MM.1S (cell line): ENCODE data around the gene CMTM2.
A peak's percentile ranks its signal among the peaks of the same experiment; 100 is the strongest.

Source experiments
- DNase-seq: peaks from one replicate; pipeline ENCODE4 v3.0.0-alpha.2; 2015
- H2AFZ ChIP-seq: fragments of 300-600 bp; sonication (generic); 2 replicates; pipeline ENCODE4 v1.6.0; 2016; ENCODE audit warnings: antibody characterized with exemption, low read length
- H3F3A ChIP-seq: fragments of 300-600 bp; sonication (generic); 2 replicates; pipeline ENCODE4 v1.6.1; 2016; ENCODE audit warnings: mild to moderate bottlenecking, antibody characterized with exemption, low read length, moderate library complexity, mixed read lengths; ENCODE audit not compliant: insufficient read depth
- H3K27ac ChIP-seq: fragments of 300-600 bp; sonication (generic); 2 replicates; pipeline ENCODE4 v1.5.1; 2016; ENCODE audit warnings: mild to moderate bottlenecking, low read length
- H3K27me3 ChIP-seq: fragments of 300-600 bp; sonication (generic); replicated peaks from 2 replicates; pipeline ENCODE4 v1.6.0; 2016; ENCODE audit warnings: low read length; ENCODE audit not compliant: insufficient read depth
- H3K36me3 ChIP-seq: fragments of 300-600 bp; sonication (generic); replicated peaks from 2 replicates; pipeline ENCODE4 v1.6.1; 2016; ENCODE audit warnings: mild to moderate bottlenecking, low read length, mixed read lengths; ENCODE audit not compliant: insufficient read depth
- H3K4me1 ChIP-seq: fragments of 300-600 bp; sonication (generic); 2 replicates; pipeline ENCODE4 v1.6.1; 2016; ENCODE audit warnings: low read length, mixed read lengths
- H3K4me2 ChIP-seq: fragments of 300-600 bp; sonication (generic); 2 replicates; pipeline ENCODE4 v1.6.0; 2016; ENCODE audit warnings: low read depth, low read length
- H3K4me3 ChIP-seq: fragments of 300-600 bp; sonication (generic); 2 replicates; pipeline ENCODE4 v1.5.1; 2016; ENCODE audit warnings: low read length, mixed read lengths
- H3K79me2 ChIP-seq: fragments of 300-600 bp; sonication (generic); 2 replicates; pipeline ENCODE4 v1.6.1; 2016; ENCODE audit warnings: mixed run types, low read length, mixed read lengths
- H3K9ac ChIP-seq: fragments of 300-600 bp; sonication (generic); 2 replicates; pipeline ENCODE4 v1.6.1; 2016; ENCODE audit warnings: low read length, mixed read lengths
- H3K9me2 ChIP-seq: fragments of 300-600 bp; sonication (generic); replicated peaks from 2 replicates; pipeline ENCODE4 v1.6.1; 2016; ENCODE audit warnings: mild to moderate bottlenecking, low read length, mixed read lengths; ENCODE audit not compliant: insufficient read depth
- H3K9me3 ChIP-seq: fragments of 300-600 bp; sonication (generic); replicated peaks from 2 replicates; pipeline ENCODE4 v1.6.1; 2016; ENCODE audit warnings: mild to moderate bottlenecking, low read length, mixed read lengths; ENCODE audit not compliant: insufficient read depth
- H4K20me1 ChIP-seq: fragments of 300-600 bp; sonication (generic); 2 replicates; pipeline ENCODE4 v1.6.1; 2016; ENCODE audit warnings: mild to moderate bottlenecking, low read length, moderate library complexity, mixed read lengths; ENCODE audit not compliant: insufficient read depth
- CTCF ChIP-seq: fragments of 300-600 bp; sonication (generic); IDR thresholded peaks from 2 replicates; pipeline ENCODE4 v1.5.1; 2016; ENCODE audit warnings: antibody characterized with exemption, low read length, mixed read lengths
- EZH2 ChIP-seq: fragments of 300-600 bp; sonication (generic); optimal IDR thresholded peaks from 2 replicates; pipeline ENCODE3; 2017; ENCODE audit warnings: low read depth, mild to moderate bottlenecking, antibody characterized with exemption, low read length, mixed read lengths
- EZH2phosphoT487 ChIP-seq: fragments of 300-600 bp; sonication (generic); IDR thresholded peaks from 2 replicates; pipeline ENCODE4 v1.6.1; 2018; ENCODE audit warnings: antibody characterized with exemption, low read length

Gene CMTM2

GRCh38 chr16:66585481-66586239 is 6.4 kb downstream of the CMTM2 start:
- Histone ChIP-seq H3K9ac (no peak overlapping the region), H3F3A (no peaks in the 10 kb centered on the region; the same call in 1 of the 2 replicates), H3K9me2 (no peaks in the 10 kb centered on the region), H3K4me1 (no peaks in the 10 kb centered on the region), H3K27ac (no peak overlapping the region), H2AFZ (no peak overlapping the region), H3K4me2 (no peak overlapping the region), H3K36me3 (no peaks in the 10 kb centered on the region), H4K20me1 (no peaks in the 10 kb centered on the region), H3K79me2 (no peaks in the 10 kb centered on the region), H3K9me3 (no peaks in the 10 kb centered on the region), H3K4me3 (no peak overlapping the region), H3K27me3 (no peaks in the 10 kb centered on the region)
- no peak for DNase-seq
- TF ChIP-seq CTCF (no peak), EZH2phosphoT487 (no peak), EZH2 (no peak)

- Histone ChIP-seq H4K20me1 (no peaks in the 10 kb centered on the region), H3K9me2 (no peaks in the 10 kb centered on the region), H3K36me3 (no peaks in the 10 kb centered on the region), H3K4me3 (no peak overlapping the region), H3K4me1 (no peaks in the 10 kb centered on the region), H3F3A (no peaks in the 10 kb centered on the region; the same call in 1 of the 2 replicates), H3K27me3 (no peaks in the 10 kb centered on the region), H3K79me2 (no peaks in the 10 kb centered on the region), H2AFZ (no peak overlapping the region), H3K4me2 (no peak overlapping the region), H3K9ac (no peak overlapping the region), H3K9me3 (no peaks in the 10 kb centered on the region), H3K27ac (no peak overlapping the region)
- TF ChIP-seq EZH2phosphoT487 (no peak), EZH2 (no peak), CTCF (no peak)
- no peak for DNase-seq
These were observed 8.8 kb downstream of the CMTM2 start for GRCh38 chr16:66587881-66588600.

- no peaks in the 10 kb centered on the region; the same call in 1 of the 2 replicates for H3F3A ChIP-seq
- H3K27ac ChIP-seq, result no peak overlapping the region
- TF ChIP-seq CTCF (peak; percentile 59), EZH2phosphoT487 (no peak)
- no peaks in the 10 kb centered on the region for H3K27me3 ChIP-seq
- H3K4me2 ChIP-seq, result no peak overlapping the region
- H3K79me2 ChIP-seq, result no peaks in the 10 kb centered on the region
- no peak overlapping the region for H3K4me3 ChIP-seq
- H4K20me1 ChIP-seq, result no peaks in the 10 kb centered on the region
- no peaks in the 10 kb centered on the region for H3K36me3 ChIP-seq
- H3K4me1 ChIP-seq, result no peaks in the 10 kb centered on the region
- no peaks in the 10 kb centered on the region for H3K9me2 ChIP-seq
- no peaks in the 10 kb centered on the region for H3K9me3 ChIP-seq
- H2AFZ ChIP-seq, result no peak overlapping the region
- H3K9ac ChIP-seq, result no peak overlapping the region
- DNase-seq, result peak; percentile 55
These were observed 9.9 kb downstream of the CMTM2 start for GRCh38 chr16:66588981-66589713.
